GM19240 (cell line): ENCODE measurements around the gene PFDN2.

Experiments
- DNase-seq: peaks from one replicate; pipeline ENCODE4 v3.0.0; 2011; ENCODE audit warnings: low spot score; ENCODE audit not compliant: insufficient read length

Gene PFDN2

GRCh38 chr1:161100556-161100955 lies 17.3 kb downstream of the PFDN2 start:
- DNase-seq, result no peak

- DNase-seq, result no peak
Measured at GRCh38 chr1:161099090-161099802, 18.6 kb downstream of the PFDN2 start.

GRCh38 chr1:161098210-161099068 lies 19.4 kb downstream of the PFDN2 start, which contains the start of gene KLHDC9:
Gene KLHDC9 (plus strand): TSS chr1:161098361. CDS start chr1:161098536, 175 bp downstream.
- DNase-seq, result peak; percentile 96

GRCh38 chr1:161096530-161096929 lies 21.3 kb downstream of the PFDN2 start:
- no peak for DNase-seq

- peak; percentile 47 for DNase-seq
Measured at GRCh38 chr1:161096015-161096414, 21.8 kb downstream of the PFDN2 start.

GRCh38 chr1:161095230-161095629 lies 22.6 kb downstream of the PFDN2 start:
- no peak for DNase-seq

- no peak for DNase-seq
Measured at GRCh38 chr1:161094481-161094880, 23.4 kb downstream of the PFDN2 start.

- no peak for DNase-seq
Measured at GRCh38 chr1:161092621-161093028, 25.2 kb downstream of the PFDN2 start.

GRCh38 chr1:161091796-161092507 lies 25.9 kb downstream of the PFDN2 start:
- no peak for DNase-seq

GRCh38 chr1:161091093-161091492 lies 26.7 kb downstream of the PFDN2 start:
- no peak for DNase-seq

- no peak for DNase-seq
Measured at GRCh38 chr1:161090617-161091016, 27.2 kb downstream of the PFDN2 start.

- DNase-seq, result no peak
Measured at GRCh38 chr1:161089938-161090337, 27.9 kb downstream of the PFDN2 start.

GRCh38 chr1:161089251-161089924 lies 28.4 kb downstream of the PFDN2 start, which contains the start of gene NECTIN4:
Gene NECTIN4 (minus strand): TSS chr1:161089558. CDS start chr1:161089296, 262 bp downstream.
- DNase-seq, result no peak

GRCh38 chr1:161088587-161089110 lies 29.2 kb downstream of the PFDN2 start:
- no peak for DNase-seq

- no peak for DNase-seq
Measured at GRCh38 chr1:161086457-161086856, 31.4 kb downstream of the PFDN2 start.

- DNase-seq, result no peak
Measured at GRCh38 chr1:161085165-161085564, 32.7 kb downstream of the PFDN2 start.

GRCh38 chr1:161084597-161084988 lies 33.2 kb downstream of the PFDN2 start:
- DNase-seq, result no peak

- DNase-seq, result no peak
Measured at GRCh38 chr1:161083748-161084596, 33.9 kb downstream of the PFDN2 start.

- DNase-seq, result no peak
Measured at GRCh38 chr1:161082996-161083747, 34.7 kb downstream of the PFDN2 start.
